Sigmoid colon (tissue), 4 donors: ENCODE data around the gene SGTA.

ENCODE experiments used
- EP300 ChIP-seq, 4 donors: sonication (generic); formaldehyde crosslinking; IDR thresholded peaks; one replicate each; pipeline ENCODE4 v1.6.1; 2017; ENCODE audit warnings: antibody characterized with exemption in 4 of 4
- TF ChIP-seq, protein P1 (sequence below), 4 experiments: fragments of 450-650 bp in 3 of 4; fragments of 200-600 bp in 1 of 4; IDR thresholded peaks; one replicate each; pipeline ENCODE4 v1.5.1; 2016 to 2019; ENCODE audit warnings: antibody characterized with exemption in 4 of 4, mild to moderate bottlenecking in 3 of 4, moderate library complexity in 2 of 4

DNA sequence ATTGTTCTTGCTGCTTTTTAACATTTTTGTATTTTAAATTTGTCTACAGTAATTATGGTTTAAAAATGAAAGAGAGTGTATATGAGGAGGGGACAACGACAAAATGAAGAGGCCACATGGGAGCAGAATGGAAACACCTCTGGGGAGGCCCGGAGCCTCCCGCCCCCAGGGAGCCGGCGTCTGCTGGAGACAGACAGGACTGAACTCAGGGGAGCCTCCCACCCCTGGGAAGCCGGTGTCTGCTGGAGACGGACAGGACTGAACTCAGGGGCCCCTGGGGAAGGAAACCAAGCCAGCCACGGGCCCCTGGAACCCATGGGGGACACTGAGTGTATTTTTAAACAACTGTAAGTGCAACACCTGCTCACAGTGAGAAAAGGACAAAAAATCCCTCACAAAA is 26.6 kb downstream of the SGTA start:
- TF ChIP-seq, protein P1, sequence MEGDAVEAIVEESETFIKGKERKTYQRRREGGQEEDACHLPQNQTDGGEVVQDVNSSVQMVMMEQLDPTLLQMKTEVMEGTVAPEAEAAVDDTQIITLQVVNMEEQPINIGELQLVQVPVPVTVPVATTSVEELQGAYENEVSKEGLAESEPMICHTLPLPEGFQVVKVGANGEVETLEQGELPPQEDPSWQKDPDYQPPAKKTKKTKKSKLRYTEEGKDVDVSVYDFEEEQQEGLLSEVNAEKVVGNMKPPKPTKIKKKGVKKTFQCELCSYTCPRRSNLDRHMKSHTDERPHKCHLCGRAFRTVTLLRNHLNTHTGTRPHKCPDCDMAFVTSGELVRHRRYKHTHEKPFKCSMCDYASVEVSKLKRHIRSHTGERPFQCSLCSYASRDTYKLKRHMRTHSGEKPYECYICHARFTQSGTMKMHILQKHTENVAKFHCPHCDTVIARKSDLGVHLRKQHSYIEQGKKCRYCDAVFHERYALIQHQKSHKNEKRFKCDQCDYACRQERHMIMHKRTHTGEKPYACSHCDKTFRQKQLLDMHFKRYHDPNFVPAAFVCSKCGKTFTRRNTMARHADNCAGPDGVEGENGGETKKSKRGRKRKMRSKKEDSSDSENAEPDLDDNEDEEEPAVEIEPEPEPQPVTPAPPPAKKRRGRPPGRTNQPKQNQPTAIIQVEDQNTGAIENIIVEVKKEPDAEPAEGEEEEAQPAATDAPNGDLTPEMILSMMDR (IDR thresholded peaks at IDR 0.05): no peak
- TF ChIP-seq EP300 (IDR thresholded peaks at IDR 0.05): no peak
